Epithelial cell of prostate (primary cell): ENCODE data around the gene SLC5A1.
A peak's percentile ranks its signal among the peaks of the same experiment; 100 is the strongest.
"Not testable (repeated sequence)": the region's sequence is repeated elsewhere in the genome, so short reads cannot be mapped to it uniquely, and the experiment has no call there.

Source experiments
- DNase-seq: peaks from one replicate; pipeline ENCODE4 v3.0.0-alpha.2; 2011; ENCODE audit warnings: low read depth, low spot score
- H3K27ac ChIP-seq: fragments of 450-650 bp; 2 replicates; pipeline ENCODE4 v1.5.1; 2017; ENCODE audit warnings: mild to moderate bottlenecking

The SLC5A1 gene

DNA sequence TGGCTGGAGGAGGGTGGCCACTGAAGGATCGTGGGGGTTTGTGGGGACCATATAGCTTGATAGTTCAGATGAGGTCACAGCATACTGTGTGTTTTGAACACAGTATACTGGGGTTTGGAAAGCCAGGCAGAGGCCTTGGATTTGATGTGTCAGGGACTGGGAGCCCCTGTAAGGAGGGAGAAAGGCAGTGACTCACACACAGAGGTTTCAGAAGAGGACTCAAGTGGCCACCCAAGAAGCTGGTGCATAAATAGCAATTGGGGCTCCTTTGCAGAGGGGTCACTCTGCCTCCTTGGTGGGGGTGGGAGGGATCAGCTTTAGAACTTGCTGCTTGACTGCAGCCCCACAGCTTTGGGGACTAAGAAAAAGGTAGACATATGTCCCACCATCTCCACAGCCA, 39.3 kb downstream of the SLC5A1 start:
- H3K27ac ChIP-seq, result no peak overlapping the region
- no peak for DNase-seq

DNA sequence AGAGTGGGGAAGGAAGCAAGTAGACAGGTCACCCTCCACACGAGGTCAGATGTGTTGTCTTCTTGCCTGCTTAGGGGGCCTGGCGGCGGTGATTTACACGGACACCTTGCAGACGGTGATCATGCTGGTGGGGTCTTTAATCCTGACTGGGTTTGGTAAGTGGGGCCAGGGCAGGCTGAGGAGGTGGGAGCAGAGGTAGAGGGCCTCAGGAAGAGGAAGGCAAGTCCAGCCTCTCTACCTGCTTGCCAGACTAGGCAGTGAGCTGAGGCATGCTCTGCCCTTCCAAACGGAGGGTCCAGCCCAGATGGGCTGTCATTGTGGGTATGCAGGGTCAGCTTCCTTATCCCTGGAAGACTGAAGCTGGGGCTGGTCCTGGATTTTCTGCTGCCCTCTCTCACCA, 39.9 kb downstream of the SLC5A1 start:
- no peak overlapping the region for H3K27ac ChIP-seq
- no peak for DNase-seq

DNA sequence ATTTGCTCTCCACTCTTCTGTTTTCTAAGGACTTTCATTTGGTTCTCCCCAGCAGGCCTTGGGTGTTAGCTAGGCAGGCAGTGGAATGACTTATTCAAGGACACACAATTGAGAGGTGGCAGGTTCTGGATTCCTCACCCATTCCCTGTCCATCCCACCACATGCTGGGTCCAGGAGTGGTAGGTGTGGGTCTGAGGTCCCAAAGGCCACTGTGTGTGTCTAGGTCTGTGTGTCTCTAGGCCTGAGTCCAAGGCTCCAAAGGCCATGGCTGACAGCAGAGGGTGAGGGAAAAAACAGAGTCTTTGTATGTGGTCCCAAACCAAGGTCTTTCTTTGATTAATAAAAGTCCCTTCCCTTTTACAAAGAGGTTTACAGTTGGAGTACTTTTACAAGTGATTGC, 40.8 kb downstream of the SLC5A1 start:
- DNase-seq, result no peak
- no peak overlapping the region for H3K27ac ChIP-seq

GRCh38 chr22:32088084-32088483, 45.0 kb downstream of the SLC5A1 start:
- DNase-seq, result no peak
- H3K27ac ChIP-seq, result no peak overlapping the region

- DNase-seq, result no peak
Measured at GRCh38 chr22:32097018-32097417, 54.0 kb downstream of the SLC5A1 start.

DNA sequence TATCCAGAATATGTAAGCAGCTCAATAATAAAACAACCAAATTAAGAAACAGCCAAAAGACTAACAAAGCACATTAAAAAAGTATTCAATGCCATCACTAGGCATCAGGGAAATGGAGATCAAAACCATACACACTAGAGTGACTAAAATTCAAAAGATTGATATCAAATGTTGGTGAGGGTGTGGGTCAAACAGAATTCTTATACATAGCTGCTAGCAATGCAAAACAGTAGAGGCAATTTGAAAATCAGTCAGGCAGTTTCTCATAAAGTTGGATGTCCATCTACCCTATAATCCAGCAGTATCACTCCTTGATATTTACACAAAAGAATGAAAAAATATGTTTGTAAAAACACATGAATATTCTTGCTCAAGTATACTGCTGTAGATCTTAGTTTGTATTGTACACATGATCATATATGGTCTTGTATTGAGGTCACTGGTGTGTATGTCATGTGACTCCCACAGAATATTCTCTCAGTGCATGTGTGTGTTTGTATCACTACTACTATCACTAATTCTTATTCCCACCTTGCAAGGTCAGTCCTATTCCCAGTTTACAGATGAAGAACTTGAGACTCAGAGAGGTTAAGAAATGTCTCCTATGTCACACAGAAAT, 54.9 kb downstream of the SLC5A1 start:
- no peak overlapping the region for H3K27ac ChIP-seq
- DNase-seq, result no peak

More at GRCh38 chr22:32097018-32097417, 54.0 kb downstream of the SLC5A1 start:
- no peak overlapping the region for H3K27ac ChIP-seq

DNA sequence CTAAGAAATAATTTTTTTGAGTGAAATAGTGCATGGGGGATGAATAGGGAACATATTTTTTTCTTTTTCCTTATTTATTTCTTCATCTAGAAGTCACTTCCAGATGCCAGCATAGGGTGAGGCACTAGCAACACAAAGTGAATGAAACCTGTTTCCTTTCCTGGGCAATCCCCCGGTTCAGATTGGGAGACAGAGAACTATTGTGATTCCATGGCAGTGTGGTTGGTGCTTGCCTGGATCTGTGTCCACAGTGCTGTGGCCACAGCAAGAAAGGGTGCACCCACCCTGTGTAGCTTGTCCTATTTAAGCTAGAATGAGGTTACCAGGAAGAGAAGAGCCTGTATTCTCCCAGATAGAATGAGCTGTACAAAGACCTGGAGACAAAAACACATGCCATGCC, 57.6 kb downstream of the SLC5A1 start:
- peak; percentile 20 for DNase-seq
- no peak overlapping the region for H3K27ac ChIP-seq

DNA sequence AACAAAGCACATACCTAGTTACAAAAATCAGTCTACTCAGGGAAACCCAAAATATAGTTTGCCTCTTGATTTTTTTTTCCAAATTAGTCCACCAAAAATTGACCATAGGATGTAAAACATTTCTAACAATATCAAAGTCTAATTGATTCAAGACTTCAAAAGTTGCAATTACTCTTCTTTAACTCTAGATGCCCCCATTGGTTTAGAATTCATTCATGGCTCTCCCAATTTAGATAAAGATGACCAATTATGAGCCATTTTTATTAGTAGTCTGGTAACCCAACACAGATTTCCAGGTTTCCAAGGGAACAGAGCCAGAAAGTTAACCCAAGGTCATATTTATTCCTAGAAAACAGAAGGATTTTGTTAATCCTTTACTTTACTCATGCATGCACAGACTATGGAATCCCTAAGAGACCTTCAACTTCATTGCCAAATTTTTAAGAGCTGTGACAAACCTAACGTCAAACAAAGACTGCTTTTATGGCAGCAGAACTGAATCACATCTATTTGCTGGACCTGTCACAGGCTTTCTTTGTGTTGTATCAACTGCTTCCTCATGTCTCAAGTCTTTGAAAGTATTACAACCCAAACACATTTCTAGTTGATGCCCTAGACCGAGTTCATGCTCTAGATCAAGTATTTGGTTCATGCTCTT, 60.7 kb downstream of the SLC5A1 start:
- no peak overlapping the region for H3K27ac ChIP-seq
- DNase-seq, result no peak

DNA sequence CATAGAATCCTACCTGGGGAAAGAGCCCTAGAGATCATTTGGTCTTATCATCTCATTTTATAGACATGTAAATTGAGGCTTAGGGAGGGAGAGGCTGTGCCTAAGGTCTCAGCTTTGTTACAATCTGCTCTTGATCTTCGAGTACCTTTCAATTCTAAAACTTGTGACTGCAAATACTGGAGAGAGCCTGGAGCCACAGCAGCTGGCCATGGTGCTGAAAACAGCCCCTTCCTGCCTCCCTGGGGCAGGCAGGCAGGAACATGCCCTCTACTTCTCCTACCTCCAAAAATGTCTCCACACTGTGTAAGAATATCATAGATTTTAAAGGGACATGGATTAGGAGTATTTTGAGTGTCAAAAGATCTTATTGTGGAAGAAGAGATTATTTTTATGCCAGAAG, 63.9 kb downstream of the SLC5A1 start:
- DNase-seq, result no peak
- no peak overlapping the region for H3K27ac ChIP-seq

GRCh38 chr22:32112380-32112779, 69.3 kb downstream of the SLC5A1 start:
- no peak overlapping the region for H3K27ac ChIP-seq
- DNase-seq, result no peak

DNA sequence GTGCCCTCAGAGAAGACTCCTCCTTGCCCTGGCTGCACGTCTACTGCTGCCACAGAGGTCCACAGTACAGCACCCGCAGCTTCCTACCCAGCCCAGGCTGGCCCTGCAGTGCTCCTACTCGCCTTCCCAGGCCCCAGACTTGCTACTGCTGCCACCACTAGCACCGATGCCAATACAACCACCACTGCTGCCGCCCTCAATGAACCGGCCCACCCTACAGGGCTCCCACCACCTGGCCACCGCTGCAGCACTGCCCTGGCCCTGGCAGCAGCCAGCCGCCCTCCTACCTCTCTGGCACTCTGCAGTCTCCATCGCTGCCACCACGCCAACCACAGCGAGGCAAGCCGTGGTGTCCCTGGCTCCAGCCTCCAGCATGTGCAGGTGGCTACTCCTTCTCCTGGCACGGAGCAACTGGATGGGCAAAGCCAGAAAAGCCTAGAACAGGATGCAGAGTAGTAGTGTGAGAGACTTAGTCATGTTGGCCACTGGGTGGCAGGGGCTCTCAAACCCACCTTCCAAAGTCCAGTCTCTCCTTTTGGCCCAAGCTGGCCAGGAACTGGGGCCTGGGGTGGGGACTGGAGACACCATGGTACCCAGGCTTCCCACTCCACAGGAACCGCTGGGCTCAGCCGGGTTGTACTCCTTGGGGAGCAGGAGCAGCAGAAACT, 76.6 kb downstream of the SLC5A1 start:
- H3K27ac ChIP-seq, result no peak overlapping the region
- no peak for DNase-seq

DNA sequence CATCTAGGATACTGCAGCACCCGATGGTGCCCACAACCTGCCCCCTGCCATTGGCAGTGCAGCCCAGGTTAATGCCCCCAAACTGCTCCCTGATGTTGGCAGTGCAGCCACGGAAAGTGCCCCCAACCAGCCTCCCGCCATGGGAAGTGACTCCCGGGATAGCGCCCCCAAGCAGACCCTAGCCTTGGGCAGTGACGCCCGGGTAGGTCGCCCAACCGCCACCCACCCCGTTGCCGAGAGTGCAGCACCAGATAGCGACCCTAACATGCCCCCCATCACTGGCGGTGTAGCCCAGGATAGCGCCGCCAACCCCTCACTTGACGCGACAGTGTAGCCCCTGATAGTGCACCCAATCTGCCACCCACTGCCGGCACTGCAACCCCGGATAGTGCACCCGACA, 77.5 kb downstream of the SLC5A1 start:
- DNase-seq, result no peak
- no peak overlapping the region for H3K27ac ChIP-seq

DNA sequence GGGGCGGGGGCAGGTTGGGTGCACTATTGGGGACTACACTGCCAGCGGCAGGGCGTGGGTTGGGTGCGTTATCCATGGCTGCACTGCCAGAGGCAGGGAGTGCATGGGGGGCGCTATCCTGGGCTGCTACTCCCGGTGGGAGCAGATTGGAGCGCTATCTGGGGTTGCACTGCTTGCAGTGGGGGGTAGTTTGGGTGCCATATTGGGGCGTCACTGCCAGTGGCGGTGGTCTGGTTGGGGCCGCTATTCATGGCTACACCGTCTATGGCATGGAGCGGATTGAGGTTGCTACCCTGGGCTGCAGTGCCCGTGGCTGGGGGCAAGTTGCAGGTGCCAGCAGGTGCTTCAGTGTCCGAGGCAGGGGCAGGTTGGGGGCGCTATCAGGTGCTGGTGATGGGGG, 79.8 kb downstream of the SLC5A1 start:
- no peak for DNase-seq
- no peak overlapping the region for H3K27ac ChIP-seq

GRCh38 chr22:32123657-32124056, 80.6 kb downstream of the SLC5A1 start:
- DNase-seq, result no peak
- no peak overlapping the region for H3K27ac ChIP-seq

DNA sequence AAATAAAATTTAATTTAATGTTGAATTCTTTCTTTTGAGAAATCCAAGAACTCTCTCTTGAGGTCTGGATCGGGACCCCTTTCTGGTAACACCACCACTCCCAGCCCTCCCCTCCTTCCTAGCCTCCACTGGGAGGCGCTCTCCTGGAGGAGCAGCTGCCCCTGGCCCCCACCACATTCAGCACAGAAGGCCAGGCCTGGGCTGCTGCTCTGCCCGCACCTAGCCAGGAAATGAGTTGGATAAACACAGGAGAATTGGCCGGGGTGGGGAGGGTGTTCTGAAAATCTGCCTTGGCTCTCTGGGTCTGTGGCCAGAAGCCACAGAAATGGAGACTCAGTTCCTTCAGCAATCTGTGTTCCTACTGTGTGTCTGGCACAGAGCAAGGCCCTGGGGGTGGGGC, 84.8 kb downstream of the SLC5A1 start:
- DNase-seq, result no peak
- H3K27ac ChIP-seq, result no peak overlapping the region

GRCh38 chr22:32130464-32130863, 87.4 kb downstream of the SLC5A1 start:
- H3K27ac ChIP-seq, result no peak overlapping the region
- no peak for DNase-seq

- H3K27ac ChIP-seq, result no peak overlapping the region
- no peak for DNase-seq
Measured at GRCh38 chr22:32132126-32132525, 89.1 kb downstream of the SLC5A1 start.

DNA sequence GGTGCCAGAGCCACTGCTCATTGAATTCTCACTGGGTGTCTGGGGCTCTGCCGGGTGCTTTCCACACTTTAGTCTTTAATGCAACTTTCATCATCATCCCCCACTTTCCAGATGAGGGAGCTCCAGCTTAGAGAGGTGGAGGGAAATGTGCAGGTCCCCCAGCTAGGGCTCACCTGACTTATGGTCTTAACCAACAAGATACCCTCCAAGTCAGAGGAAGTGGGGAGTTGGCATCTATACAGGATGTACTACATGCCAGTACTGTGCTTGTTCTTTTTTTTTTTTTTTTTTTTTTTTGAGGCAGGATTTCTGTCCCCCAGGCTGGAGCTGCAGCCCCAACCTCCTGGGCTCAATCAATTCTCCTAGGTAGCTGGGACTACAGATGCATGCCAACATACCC, 89.7 kb downstream of the SLC5A1 start:
- H3K27ac ChIP-seq, result no peak overlapping the region
- DNase-seq, result no peak

GRCh38 chr22:32134796-32135195, 91.7 kb downstream of the SLC5A1 start:
- DNase-seq, H3K27ac ChIP-seq: not testable (repeated sequence)

GRCh38 chr22:32135958-32136357, 92.9 kb downstream of the SLC5A1 start:
- DNase-seq, result peak; percentile 62

GRCh38 chr22:32136881-32137280, 93.8 kb downstream of the SLC5A1 start:
- not testable (repeated sequence) for DNase-seq, H3K27ac ChIP-seq

More at GRCh38 chr22:32135958-32136357, 92.9 kb downstream of the SLC5A1 start:
- not testable (repeated sequence) for H3K27ac ChIP-seq
